Measurements from ENCODE around the gene FBXO15.

FBXO15 gene

GRCh38 chr18:74113711-74114110 lies 33.9 kb downstream of the FBXO15 start:
- no peak for ATAC-seq
- no peak for TF ChIP-seq ESRRG (CRISPR knock-in tag; IDR thresholded peaks at IDR 0.05)
- TF ChIP-seq BACH2 (CRISPR knock-in tag; IDR thresholded peaks at IDR 0.05; ENCODE audit: borderline replicate concordance) = no peak
- TF ChIP-seq ZNF8 (CRISPR knock-in tag; IDR thresholded peaks at IDR 0.05) = no peak

- no peak for ATAC-seq
- TF ChIP-seq ZFP3 (CRISPR knock-in tag; IDR thresholded peaks at IDR 0.05) = no peak
- TF ChIP-seq TCF4 (CRISPR knock-in tag; IDR thresholded peaks at IDR 0.05; ENCODE audit: borderline replicate concordance) = no peak
- no peak for TF ChIP-seq RARB (CRISPR knock-in tag; IDR thresholded peaks at IDR 0.05)
- no peak for TF ChIP-seq PATZ1 (CRISPR knock-in tag; IDR thresholded peaks at IDR 0.05; ENCODE audit: borderline replicate concordance)
- no peak for TF ChIP-seq TOX (CRISPR knock-in tag; IDR thresholded peaks at IDR 0.05; ENCODE audit: borderline replicate concordance)
- TF ChIP-seq ARNTL (CRISPR knock-in tag; IDR thresholded peaks at IDR 0.05; ENCODE audit: borderline replicate concordance, low read depth) = no peak
- TF ChIP-seq ZNF70 (CRISPR knock-in tag; IDR thresholded peaks at IDR 0.05) = no peak
- no peak for TF ChIP-seq ISL1 (CRISPR knock-in tag; IDR thresholded peaks at IDR 0.05)
- TF ChIP-seq PPARA (CRISPR knock-in tag; IDR thresholded peaks at IDR 0.05; ENCODE audit: borderline replicate concordance) = no peak
- TF ChIP-seq GLIS3 (CRISPR knock-in tag; IDR thresholded peaks at IDR 0.05) = no peak
- no peak for TF ChIP-seq TSHZ2 (CRISPR knock-in tag; IDR thresholded peaks at IDR 0.05)
- TF ChIP-seq POU6F1 (CRISPR knock-in tag; IDR thresholded peaks at IDR 0.05; ENCODE audit: borderline replicate concordance, low read depth) = no peak
- no peak for TF ChIP-seq ZC3H10 (CRISPR knock-in tag; IDR thresholded peaks at IDR 0.05)
- no peak for TF ChIP-seq BACH2 (CRISPR knock-in tag; IDR thresholded peaks at IDR 0.05; ENCODE audit: borderline replicate concordance)
Observed at GRCh38 chr18:74110976-74111375, 36.7 kb downstream of the FBXO15 start.

GRCh38 chr18:74110149-74110548 lies 37.5 kb downstream of the FBXO15 start:
- no peak for ATAC-seq
- TF ChIP-seq ZNF565 (CRISPR knock-in tag; conservative IDR thresholded peaks at IDR 0.05; ENCODE audit: low read depth) (no peak), TOX (CRISPR knock-in tag; IDR thresholded peaks at IDR 0.05; ENCODE audit: borderline replicate concordance) (no peak), POU6F1 (CRISPR knock-in tag; IDR thresholded peaks at IDR 0.05; ENCODE audit: borderline replicate concordance, low read depth) (no peak), TCF4 (CRISPR knock-in tag; IDR thresholded peaks at IDR 0.05; ENCODE audit: borderline replicate concordance) (no peak), SNAI2 (CRISPR knock-in tag; IDR thresholded peaks at IDR 0.05) (no peak), CSDC2 (CRISPR knock-in tag; IDR thresholded peaks at IDR 0.05) (no peak), BACH2 (CRISPR knock-in tag; IDR thresholded peaks at IDR 0.05; ENCODE audit: borderline replicate concordance) (no peak), ARNTL (CRISPR knock-in tag; IDR thresholded peaks at IDR 0.05; ENCODE audit: borderline replicate concordance, low read depth) (no peak), CREB5 (CRISPR knock-in tag; IDR thresholded peaks at IDR 0.05; ENCODE audit: low read depth) (no peak), ESRRG (CRISPR knock-in tag; IDR thresholded peaks at IDR 0.05) (no peak), ZC3H10 (CRISPR knock-in tag; IDR thresholded peaks at IDR 0.05) (no peak), CSRNP3 (CRISPR knock-in tag; IDR thresholded peaks at IDR 0.05) (no peak), ZNF8 (CRISPR knock-in tag; IDR thresholded peaks at IDR 0.05) (no peak), PPARA (CRISPR knock-in tag; IDR thresholded peaks at IDR 0.05; ENCODE audit: borderline replicate concordance) (no peak), TSHZ2 (CRISPR knock-in tag; IDR thresholded peaks at IDR 0.05) (no peak), PATZ1 (CRISPR knock-in tag; IDR thresholded peaks at IDR 0.05; ENCODE audit: borderline replicate concordance) (no peak)

Data from SK-N-SH treated with all-trans-retinoic acid at 6 μM for 48 hours (cell line).